Mesenteric fat pad (tissue), 1 donor: ENCODE measurements around the gene KIF21A. TPM values are rescaled to one million over a fixed set of nuclear protein-coding genes. Genes with fewer than 3 reads are reported as not detected.
"Not testable (repeated sequence)": the region's sequence is repeated elsewhere in the genome, so short reads cannot be mapped to it uniquely, and the experiment has no call there.

ENCODE experiments used
- DNase-seq: peaks from one replicate; pipeline ENCODE4 v3.0.0-alpha.2; 2020; ENCODE audit warnings: low spot score
- long read RNA-seq: library from polyadenylated mRNA; unstranded; transcript quantifications from one replicate; pipeline ENCODE4 v2.0.0, GENCODE V29; 2020
- total RNA-seq: library from RNA; stranded (reverse); fragmentation: NEBNext Ultra II Directional; extraction: Animal tissue kit (Norgen Biotek cat#: 25700); gene quantifications from one replicate; pipeline ENCODE4 v1.2.1, GENCODE V29; 2021
- donor health status: DM: yes; HTN: yes; CAD: no.

Gene KIF21A, protein sequence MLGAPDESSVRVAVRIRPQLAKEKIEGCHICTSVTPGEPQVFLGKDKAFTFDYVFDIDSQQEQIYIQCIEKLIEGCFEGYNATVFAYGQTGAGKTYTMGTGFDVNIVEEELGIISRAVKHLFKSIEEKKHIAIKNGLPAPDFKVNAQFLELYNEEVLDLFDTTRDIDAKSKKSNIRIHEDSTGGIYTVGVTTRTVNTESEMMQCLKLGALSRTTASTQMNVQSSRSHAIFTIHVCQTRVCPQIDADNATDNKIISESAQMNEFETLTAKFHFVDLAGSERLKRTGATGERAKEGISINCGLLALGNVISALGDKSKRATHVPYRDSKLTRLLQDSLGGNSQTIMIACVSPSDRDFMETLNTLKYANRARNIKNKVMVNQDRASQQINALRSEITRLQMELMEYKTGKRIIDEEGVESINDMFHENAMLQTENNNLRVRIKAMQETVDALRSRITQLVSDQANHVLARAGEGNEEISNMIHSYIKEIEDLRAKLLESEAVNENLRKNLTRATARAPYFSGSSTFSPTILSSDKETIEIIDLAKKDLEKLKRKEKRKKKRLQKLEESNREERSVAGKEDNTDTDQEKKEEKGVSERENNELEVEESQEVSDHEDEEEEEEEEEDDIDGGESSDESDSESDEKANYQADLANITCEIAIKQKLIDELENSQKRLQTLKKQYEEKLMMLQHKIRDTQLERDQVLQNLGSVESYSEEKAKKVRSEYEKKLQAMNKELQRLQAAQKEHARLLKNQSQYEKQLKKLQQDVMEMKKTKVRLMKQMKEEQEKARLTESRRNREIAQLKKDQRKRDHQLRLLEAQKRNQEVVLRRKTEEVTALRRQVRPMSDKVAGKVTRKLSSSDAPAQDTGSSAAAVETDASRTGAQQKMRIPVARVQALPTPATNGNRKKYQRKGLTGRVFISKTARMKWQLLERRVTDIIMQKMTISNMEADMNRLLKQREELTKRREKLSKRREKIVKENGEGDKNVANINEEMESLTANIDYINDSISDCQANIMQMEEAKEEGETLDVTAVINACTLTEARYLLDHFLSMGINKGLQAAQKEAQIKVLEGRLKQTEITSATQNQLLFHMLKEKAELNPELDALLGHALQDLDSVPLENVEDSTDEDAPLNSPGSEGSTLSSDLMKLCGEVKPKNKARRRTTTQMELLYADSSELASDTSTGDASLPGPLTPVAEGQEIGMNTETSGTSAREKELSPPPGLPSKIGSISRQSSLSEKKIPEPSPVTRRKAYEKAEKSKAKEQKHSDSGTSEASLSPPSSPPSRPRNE (N-terminal part only)
- 19.3 TPM for total RNA-seq
- long read RNA-seq, partial matches to known transcripts, result 24 of 25 reads
- long read RNA-seq, other reads (novel, unspliced or antisense), result 1 of 25 reads

DNA sequence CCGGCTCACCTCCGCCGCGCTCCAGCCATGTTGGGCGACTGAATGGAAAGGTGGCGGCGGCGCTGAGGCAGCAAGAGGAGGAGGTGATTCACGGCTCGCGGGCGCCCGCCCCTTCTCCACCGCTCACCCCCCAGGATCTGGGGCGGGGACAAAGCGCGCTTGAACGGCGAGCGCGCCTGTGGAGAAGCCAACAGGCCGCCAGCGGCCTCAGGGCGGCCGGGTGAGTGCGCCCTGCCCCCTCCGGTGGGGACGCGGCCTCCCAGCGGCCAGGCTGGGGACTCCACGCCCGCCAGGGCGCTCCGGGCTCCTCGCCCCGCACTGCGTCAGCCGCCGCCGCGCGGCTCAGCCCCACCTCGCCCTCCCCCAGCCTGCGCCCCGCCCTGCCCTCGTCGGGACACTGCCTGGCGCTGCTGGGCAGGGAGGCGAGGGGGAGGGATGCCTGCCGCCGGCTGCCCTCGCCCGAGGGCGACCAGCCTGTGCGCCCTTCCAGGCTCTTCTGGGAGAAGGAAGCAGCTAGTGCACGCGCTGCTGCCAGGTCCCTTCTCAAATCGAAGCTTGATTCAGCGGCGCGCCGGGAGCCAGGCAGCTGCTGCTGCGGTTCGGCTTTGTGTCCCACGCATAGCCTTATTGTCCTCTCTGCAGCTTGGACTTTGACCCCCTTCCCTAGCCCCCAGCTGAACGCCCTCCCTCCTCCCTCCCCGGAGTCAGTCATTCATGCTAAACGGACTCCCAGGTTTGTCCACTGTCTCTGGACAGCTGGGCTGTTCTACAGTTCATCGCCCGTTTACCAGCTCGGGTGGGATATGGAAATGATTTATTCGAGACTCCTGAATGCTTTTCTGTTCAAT lies at the start of gene KIF21A:
Gene KIF21A, minus strand, starts transcription at position 40 of the 848 bp plus-strand sequence. CDS start 150 bp downstream, outside the sequence.
- peak; percentile 96 for DNase-seq

DNA sequence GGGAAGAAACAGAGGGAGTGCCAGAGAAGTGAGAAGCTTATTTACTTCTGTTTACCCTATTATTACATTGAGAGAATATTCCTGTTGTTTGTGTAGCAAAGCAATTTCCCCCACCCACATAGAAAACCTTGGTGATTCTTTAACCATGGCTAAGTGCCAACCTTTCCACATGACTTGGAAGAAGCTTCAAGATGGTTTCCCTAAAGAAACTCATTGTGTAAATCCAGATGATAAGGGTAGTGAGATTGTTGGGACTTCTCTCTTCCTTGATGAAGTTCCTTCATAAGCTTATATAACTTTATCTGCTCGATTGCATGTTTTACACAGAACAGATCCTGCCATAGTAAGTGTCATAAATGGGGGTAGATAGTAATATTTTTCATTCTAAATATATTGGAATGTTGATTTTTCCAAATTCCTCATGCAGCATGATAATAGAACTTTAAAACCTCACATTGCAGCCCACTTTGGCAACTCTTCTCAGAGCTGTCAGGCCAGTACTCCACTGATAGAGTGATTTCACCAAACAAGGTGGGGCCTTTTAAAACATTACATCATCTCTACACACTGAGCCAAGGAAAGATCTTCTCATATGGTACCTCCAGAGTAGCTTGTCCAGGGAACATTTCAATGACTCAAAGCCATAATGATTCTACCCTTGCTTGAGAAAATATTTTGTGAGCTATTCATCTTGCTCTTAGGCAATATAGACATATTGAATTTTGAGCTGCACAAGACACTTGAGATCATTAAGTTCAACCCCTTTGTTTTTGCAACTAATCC lies 47.8 kb upstream of the KIF21A start:
- DNase-seq, result no peak

DNA sequence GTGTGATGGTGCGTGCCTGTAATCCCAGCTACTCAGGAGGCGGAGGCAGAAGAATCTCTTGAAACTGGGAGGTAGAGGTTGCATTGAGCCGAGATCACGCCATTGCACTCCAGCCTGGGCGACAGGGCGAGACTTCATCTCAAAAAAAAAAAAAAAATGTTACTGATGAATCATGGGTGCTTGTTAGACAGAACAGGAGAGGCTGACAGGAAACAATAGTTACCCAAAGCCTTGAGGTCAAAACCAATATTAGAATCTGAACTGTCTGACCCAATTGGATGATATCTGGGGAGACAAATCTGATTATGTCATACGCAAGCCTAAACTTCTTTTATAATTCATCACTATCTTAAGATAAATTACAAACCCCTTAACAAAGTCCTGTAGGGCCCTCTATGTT lies 40.7 kb upstream of the KIF21A start:
- DNase-seq, result no peak

DNA sequence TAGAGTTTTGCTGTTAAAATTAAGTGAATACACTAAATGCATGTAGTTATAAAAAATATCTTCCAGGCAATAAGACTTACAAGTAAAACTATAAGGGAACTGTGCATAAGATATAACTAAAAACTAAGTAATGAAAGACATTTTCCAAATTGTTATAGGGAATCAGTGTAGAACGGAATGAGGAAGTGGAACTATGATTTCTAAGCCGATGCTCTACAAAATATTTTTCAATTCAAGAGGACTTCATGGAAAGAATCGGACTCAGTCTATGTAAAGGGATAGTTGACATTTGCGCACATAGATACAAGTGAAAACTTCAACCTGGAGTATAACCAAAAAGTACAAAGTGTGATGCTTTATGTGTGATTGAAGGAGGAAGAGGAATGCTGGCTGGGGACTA lies 40.1 kb upstream of the KIF21A start:
- no peak for DNase-seq

DNA sequence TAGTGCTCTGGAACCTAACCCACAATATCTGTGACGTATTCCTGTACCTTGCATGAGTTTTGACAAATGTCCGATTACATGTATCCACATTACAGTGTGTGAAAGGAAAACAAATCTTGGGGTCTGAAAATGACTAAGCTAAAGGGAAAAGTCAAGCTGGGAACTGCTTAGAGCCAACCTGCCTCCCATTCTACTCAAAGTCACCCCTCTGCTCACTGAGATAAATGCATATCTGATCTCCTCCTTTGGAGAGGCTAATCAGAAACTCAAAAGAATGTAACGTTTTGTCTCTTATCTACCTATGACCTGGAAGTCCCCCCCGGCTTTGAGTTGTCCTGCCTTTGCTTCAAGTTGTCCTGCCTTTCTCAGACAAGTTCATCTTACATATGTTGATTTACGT lies 34.0 kb upstream of the KIF21A start:
- no peak for DNase-seq

DNA sequence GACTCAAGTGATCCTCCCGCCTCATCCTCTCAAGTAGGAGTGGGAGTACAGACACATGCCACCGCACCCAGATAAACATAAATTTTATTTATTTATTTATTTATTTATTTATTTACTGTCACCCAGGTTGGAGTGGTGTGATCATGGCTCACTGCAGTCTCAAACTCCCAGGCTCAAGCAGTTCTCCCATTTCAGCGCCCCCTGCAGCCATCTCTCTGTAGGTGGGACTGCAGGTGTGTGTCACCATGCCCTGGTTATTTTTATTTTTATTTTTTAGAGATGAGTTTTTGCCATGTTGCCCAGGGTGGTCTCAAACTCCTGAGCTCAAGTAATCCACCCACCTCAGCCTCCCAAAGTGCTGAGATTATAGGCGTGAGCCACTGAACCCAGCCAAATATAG lies 33.2 kb upstream of the KIF21A start:
- no peak for DNase-seq

DNA sequence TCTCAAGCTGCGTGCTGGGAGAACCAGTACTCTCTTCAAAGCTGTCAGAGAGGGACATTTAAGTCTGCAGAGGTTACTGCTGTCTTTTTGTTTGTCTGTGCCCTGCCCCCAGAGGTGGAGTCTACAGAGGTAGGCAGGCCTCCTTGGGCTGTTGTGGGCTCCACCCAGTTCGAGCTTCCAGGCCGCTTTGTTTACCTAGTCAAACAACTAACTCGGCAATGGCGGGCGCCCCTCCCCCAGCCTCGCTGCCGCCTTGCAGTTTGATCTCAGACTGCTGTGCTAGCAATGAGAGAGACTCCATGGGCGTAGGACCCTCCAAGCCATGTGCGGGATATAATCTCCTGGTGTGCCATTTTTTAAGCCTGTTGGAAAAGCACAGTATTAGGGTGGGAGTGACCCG lies 32.2 kb upstream of the KIF21A start:
- DNase-seq, result not testable (repeated sequence)

DNA sequence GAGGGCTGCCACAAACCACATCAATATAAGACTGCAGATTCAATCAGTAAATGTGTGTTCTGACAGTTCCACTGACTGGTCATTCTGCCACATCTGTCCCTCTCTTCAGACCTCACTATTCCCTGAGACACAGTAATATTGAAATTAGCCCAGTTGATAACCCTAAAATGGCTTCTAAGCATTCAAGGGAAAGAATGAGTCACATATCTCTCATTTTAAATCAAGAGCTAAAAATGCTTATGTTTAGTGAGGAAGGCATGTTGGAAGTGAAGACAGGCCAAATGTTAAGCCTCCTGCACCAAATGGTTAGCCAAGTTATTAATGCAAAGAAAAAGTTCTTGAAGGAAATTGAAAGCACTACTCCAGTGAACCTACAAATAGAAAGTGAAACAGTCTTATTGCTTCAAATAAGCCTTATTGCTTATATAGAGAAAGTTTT lies 24.5 kb upstream of the KIF21A start:
- no peak for DNase-seq

DNA sequence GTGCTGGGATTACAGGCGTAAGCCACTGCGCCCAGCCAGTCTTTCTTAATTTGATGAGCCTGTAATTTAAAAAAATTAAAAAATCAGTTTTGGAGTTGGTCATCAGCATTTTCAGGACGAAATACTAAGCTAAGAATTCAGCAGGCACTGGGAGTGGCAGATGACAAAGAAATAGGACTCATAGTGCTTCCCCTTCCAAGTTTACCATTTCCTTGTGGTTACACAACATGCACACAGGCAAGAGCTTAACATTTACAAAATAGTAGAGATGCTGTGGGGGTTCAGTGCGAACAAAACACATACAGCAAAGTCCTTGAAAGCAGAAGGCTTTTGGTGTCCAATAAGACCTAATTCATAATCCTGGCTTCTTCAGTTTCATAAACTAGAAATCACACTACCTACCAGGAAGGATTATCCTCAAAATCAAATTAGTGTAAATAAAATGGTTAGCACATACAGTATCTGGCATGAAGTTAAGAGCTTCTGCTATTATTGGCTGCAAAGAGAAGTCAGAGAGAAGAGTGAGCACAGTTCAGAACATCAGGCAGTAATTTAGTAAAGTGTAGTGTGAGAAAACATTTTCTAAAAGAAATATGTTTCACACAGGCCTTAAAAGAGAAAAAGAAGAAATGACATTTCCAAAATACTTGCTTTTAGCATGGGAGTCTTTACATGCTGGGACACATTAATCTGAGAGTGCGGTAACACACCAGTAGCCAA lies 22.2 kb upstream of the KIF21A start:
- no peak for DNase-seq

DNA sequence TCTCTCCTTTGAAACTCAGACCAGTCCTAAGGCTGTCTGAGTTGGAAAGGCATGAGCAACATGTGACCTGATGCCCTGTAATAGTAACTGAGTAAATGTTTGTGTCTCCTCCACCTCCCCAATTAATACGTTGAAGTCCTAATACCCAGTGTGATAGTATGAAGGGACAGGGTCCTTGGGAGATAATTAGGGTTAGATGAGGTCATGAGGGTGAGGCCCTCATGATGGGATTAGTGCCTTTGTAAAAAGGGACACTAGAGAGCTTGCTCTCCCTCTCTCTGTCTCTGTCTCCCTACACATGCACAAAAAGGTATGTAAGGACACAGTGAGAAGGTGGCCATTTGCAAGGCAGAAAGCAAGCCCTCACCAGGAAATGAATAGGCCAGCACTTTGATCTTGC lies 18.1 kb upstream of the KIF21A start:
- DNase-seq, result no peak

DNA sequence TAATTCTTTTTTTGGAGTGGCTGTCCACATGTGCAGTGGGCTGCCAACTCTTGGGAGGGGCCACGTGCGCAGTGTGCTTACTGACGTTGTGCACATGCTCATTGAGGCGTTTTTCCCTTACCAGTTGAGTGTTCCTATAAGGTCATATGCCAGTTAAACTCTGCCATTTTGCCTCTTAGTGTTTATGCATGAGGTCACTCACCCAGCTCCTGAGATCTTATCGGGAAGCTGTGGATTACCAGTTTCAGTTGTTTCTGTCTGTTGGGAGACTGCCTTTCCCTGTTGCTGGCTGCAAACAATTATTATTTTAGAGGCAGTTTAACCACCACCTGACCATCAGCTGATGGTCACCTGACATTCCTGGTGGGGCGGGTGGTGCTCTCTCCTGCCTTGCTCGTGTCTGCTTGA lies 16.1 kb upstream of the KIF21A start:
- no peak for DNase-seq

DNA sequence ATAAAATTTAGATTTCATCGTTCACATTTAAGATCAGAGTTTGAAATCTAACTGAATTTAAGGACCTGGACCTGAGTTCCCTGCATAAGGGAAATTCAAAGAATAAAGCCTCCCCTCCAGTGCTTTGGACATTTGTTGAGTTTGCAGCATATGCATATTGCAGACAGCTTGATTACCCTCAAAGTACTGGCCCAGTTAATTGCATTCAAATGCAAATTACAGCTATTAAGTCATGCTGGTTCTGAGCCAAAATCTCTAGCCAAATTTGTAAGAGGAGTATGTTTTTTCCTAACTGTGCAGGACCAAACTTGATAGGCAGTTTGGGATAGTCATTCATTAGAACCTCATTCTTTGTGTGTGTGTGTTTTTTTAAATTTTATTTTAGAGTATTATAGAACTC lies 9.1 kb upstream of the KIF21A start:
- DNase-seq, result no peak

DNA sequence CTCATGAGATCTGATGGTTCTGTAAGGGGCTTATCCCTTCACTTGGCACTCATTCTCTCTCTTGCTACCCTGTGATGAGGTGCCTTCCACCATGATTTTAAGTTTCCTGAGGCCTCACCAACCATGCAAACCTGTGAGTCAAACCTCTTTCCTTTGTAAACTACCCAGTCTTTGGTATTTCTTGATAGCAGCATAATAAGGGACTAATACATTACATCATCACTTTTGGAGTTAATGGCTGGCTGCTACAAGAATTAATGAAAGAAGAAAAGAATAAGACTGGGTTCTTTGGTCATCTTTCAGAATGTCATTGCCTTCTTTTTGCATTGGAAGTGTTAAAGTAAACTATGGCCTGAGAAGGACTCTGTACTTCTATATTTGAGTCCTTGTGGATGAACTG lies 5.1 kb upstream of the KIF21A start:
- DNase-seq, result no peak

DNA sequence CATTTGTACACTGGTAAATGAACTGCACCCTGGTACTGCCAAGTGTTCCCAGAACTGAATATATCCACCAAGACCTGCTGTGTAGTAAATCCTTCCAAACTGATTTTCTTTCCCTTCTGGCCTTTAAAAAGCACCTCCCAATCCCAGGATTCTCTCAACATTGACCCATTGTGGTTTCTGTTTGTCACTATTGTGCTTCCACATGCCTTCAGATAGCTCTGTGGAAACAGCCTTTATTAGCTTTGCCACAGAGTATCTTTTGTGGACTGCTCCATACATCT lies 949 bp upstream of the KIF21A start:
- no peak for DNase-seq

DNA sequence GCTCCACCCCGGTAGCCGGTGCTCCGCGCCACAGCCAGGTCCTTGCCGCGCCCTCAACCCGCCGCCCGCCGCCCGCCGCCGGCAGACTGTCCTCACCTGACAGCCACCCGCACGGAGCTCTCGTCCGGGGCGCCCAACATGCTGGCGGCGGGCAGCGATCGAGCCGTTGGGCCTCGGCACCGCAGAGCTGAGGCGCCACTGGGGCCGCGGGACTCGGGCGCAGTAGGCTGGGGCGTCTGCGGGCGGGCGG lies 164 bp downstream of the KIF21A start:
- DNase-seq, result no peak

DNA sequence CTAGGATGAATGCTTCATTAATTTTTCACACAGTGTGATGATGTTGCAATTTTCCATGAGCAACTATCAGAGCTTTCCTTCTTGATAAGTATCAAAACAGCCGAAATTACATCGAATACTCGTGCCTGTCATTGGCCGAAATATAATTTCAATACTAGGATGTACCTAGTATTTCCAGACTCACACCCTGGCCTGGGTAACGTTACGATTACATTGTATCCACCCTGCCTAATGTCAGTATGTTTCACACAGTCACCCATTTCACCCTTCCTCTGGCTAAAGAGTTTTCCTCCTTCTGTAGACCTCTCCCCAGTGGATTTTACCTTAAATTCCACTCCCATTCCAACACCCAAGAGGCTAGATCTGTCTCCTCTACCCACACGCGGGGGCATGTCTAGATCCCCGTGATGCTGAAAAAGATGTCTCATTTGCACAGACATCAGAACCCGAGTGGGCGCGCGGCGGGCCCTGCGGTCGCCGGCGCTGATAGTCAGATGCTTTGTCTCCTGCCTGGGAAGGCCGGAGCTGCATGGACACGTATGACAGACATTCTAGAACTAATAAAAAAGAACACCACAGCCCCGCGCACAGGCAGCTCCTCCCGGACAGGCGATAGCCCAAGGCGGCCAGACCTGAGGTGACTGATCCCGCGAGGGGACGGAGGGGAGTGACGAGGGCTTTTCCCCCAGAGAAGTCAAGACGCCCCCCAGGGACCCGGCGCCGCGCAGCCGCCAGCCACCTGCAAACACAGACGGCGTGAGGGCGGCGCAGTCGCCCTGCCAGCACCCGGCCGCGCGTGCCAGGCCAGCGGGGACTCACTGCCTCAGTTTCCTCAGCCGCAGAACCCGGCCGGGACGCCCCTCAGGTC lies 723 bp downstream of the KIF21A start:
- no peak for DNase-seq

DNA sequence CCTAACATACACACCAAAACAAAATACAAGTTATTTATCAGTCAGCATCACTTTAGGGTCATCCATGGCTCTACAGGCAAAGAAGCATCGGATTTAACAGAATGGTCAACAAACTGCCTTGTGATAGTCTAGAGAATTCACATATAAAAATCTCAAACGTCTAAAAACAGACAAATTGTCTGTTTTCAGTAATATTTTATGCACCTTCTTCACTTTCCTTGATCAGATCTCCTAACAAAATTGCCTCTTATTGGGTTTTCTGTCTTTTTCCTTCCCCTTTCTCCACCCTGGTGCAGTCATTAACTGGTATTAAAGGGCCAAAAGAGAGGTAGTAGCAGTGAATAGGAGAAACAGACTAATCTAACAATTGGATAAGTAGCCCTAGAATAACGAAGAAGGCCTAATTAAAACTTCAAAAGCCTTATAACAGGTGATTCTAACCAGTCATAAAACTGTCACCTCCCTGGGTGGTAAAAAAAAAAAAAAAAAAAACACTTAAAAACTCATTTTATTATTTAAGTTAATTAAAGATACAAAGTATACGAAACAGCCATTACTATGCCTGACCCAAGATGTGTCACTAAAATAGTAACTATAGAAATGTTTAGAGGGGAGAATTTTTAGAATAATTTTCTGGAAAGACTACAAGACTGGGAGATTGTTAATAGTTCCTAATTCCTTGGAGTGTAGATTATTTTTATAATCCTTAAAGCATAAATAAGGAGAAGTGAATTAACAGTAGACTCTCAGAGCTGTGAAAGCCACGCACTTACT lies 1.5 kb downstream of the KIF21A start:
- no peak for DNase-seq

DNA sequence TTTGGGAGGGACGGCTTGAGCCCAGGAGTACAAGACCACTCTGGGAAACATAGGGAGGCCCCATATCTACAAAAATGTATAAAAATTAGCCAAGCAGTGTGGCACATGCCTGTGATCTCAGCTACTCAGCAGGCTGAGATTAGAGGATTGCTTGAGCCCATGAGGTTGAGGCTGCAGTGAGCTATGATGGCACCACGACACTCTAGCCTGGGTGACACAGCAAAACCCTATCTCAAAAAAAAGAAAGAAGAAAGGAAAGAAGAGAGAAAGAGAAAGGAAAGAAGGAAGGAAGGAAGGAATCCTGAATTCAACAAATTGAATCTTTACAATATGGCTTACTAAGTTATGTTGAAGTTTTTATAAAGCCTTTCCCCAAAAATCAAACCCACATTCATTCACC lies 2.1 kb downstream of the KIF21A start:
- no peak for DNase-seq
